OCI-LY3 (cell line): Measurements from ENCODE around the gene KDM3B.

Source experiments
- H2AFZ ChIP-seq: fragments of 200-600, 300-600 bp; shearing (Covaris generic); 2 replicates; pipeline ENCODE4 v1.6.0; 2014; ENCODE audit warnings: antibody characterized with exemption, low read depth, low read length
- H3K27ac ChIP-seq: fragments of 200-600, 300-600 bp; sonication (generic); 2 replicates; pipeline ENCODE4 v1.5.1; 2014; ENCODE audit warnings: mild to moderate bottlenecking, low read length, moderate library complexity, mixed read lengths
- H3K27me3 ChIP-seq: fragments of 200-600, 300-600 bp; sonication (generic); 2 replicates; pipeline ENCODE4 v1.6.1; 2014; ENCODE audit warnings: low read depth, low read length, mixed read lengths
- H3K36me3 ChIP-seq: fragments of 200-600, 300-600 bp; sonication (generic); replicated peaks from 2 replicates; pipeline ENCODE3; 2014; ENCODE audit warnings: low read depth, low read length, mixed read lengths
- H3K4me1 ChIP-seq: fragments of 300-600, 200-600 bp; sonication (generic); 2 replicates; pipeline ENCODE4 v1.6.1; 2014; ENCODE audit warnings: low read length, mixed read lengths
- H3K4me2 ChIP-seq: fragments of 200-600, 300-600 bp; sonication (generic); 2 replicates; pipeline ENCODE4 v1.6.1; 2014; ENCODE audit warnings: low read length, mixed read lengths
- H3K4me3 ChIP-seq: fragments of 300-600, 200-600 bp; sonication (generic); 2 replicates; pipeline ENCODE4 v1.5.1; 2014; ENCODE audit warnings: antibody characterized with exemption, mild to moderate bottlenecking, low read length, moderate library complexity
- H3K79me2 ChIP-seq: fragments of 300-600, 200-600 bp; shearing (Covaris generic); 2 replicates; pipeline ENCODE4 v1.6.1; 2014; ENCODE audit warnings: mild to moderate bottlenecking, low read length, mixed read lengths
- H3K9ac ChIP-seq: fragments of 300-600, 200-600 bp; shearing (Covaris generic); 2 replicates; pipeline ENCODE4 v1.6.0; 2014; ENCODE audit warnings: mild to moderate bottlenecking, low read length, moderate library complexity
- H3K9me3 ChIP-seq: fragments of 200-600, 300-600 bp; shearing (Covaris generic); 2 replicates; pipeline ENCODE4 v1.6.1; 2014; ENCODE audit warnings: low read length, mixed read lengths; ENCODE audit not compliant: insufficient read depth
- H4K20me1 ChIP-seq: fragments of 200-600, 300-600 bp; sonication (generic); 2 replicates; pipeline ENCODE4 v1.6.1; 2016; ENCODE audit warnings: low read length, mixed read lengths; ENCODE audit not compliant: insufficient read depth
- CTCF ChIP-seq: fragments of 200-600, 300-600 bp; sonication (generic); IDR thresholded peaks from 2 replicates; pipeline ENCODE4 v1.5.1; 2014; ENCODE audit warnings: antibody characterized with exemption, low read length, low read depth
- EZH2phosphoT487 ChIP-seq: fragments of 200-600 bp; shearing (Covaris generic); IDR thresholded peaks from 2 replicates; pipeline ENCODE4 v1.6.1; 2018; ENCODE audit warnings: antibody characterized with exemption, mixed run types, low read depth

The KDM3B gene

GRCh38 chr5:138466900-138467710, 114.6 kb downstream of the KDM3B start:
- Histone ChIP-seq H3K9me3 (no peaks in the 10 kb centered on the region), H3K4me1 (no peaks in the 10 kb centered on the region; the same call in 1 of the 2 replicates), H3K27ac (no peak overlapping the region), H3K27me3 (no peaks in the 10 kb centered on the region), H3K36me3 (no peaks in the 10 kb centered on the region), H2AFZ (no peak overlapping the region), H3K9ac (no peak overlapping the region), H3K4me2 (no peak overlapping the region), H4K20me1 (no peaks in the 10 kb centered on the region), H3K79me2 (no peaks in the 10 kb centered on the region), H3K4me3 (no peak overlapping the region)
- no peak for TF ChIP-seq CTCF
- TF ChIP-seq EZH2phosphoT487: no peak

GRCh38 chr5:138467711-138468132, 115.2 kb downstream of the KDM3B start:
- no peaks in the 10 kb centered on the region for H3K36me3 ChIP-seq
- H2AFZ ChIP-seq: no peak overlapping the region
- TF ChIP-seq EZH2phosphoT487 (no peak), CTCF (no peak)
- H4K20me1 ChIP-seq: no peaks in the 10 kb centered on the region
- no peaks in the 10 kb centered on the region for H3K9me3 ChIP-seq
- no peaks in the 10 kb centered on the region for H3K79me2 ChIP-seq
- H3K27ac ChIP-seq: no peak overlapping the region
- H3K4me1 ChIP-seq: no peaks in the 10 kb centered on the region; the same call in 1 of the 2 replicates
- no peak overlapping the region for H3K9ac ChIP-seq
- H3K4me3 ChIP-seq: no peak overlapping the region
- no peaks in the 10 kb centered on the region for H3K27me3 ChIP-seq
- no peak overlapping the region for H3K4me2 ChIP-seq

- H2AFZ ChIP-seq: no peak overlapping the region
- no peaks in the 10 kb centered on the region for H4K20me1 ChIP-seq
- TF ChIP-seq EZH2phosphoT487 (no peak), CTCF (no peak)
- no peaks in the 10 kb centered on the region for H3K36me3 ChIP-seq
- H3K9ac ChIP-seq: no peak overlapping the region
- no peaks in the 10 kb centered on the region for H3K79me2 ChIP-seq
- H3K4me2 ChIP-seq: no peak overlapping the region
- H3K9me3 ChIP-seq: no peaks in the 10 kb centered on the region
- no peaks in the 10 kb centered on the region; the same call in 1 of the 2 replicates for H3K4me1 ChIP-seq
- H3K4me3 ChIP-seq: no peak overlapping the region
- H3K27me3 ChIP-seq: no peaks in the 10 kb centered on the region
- no peak overlapping the region for H3K27ac ChIP-seq
These were observed 115.9 kb downstream of the KDM3B start for GRCh38 chr5:138468133-138468965.

GRCh38 chr5:138468966-138469539, 116.6 kb downstream of the KDM3B start:
- Histone ChIP-seq H3K9me3 (no peaks in the 10 kb centered on the region), H3K4me1 (no peaks in the 10 kb centered on the region), H3K27me3 (no peaks in the 10 kb centered on the region), H2AFZ (no peak overlapping the region), H3K79me2 (no peaks in the 10 kb centered on the region), H3K4me3 (no peak overlapping the region), H4K20me1 (no peaks in the 10 kb centered on the region), H3K9ac (no peak overlapping the region), H3K27ac (no peak overlapping the region), H3K36me3 (no peaks in the 10 kb centered on the region), H3K4me2 (no peak overlapping the region)
- TF ChIP-seq EZH2phosphoT487 (no peak), CTCF (no peak)
